KMS-11 (cell line): ENCODE results near the gene SEPSECS.

Experiments
- H2AFZ ChIP-seq: fragments of 200-600 bp; sonication (generic); 2 replicates; pipeline ENCODE4 v1.6.1; 2016; ENCODE audit warnings: antibody characterized with exemption, mixed run types, low read depth
- H3K27ac ChIP-seq: fragments of 200-600 bp; sonication (generic); 2 replicates; pipeline ENCODE4 v1.6.1; 2016; ENCODE audit warnings: mild to moderate bottlenecking, mixed run types
- H3K27me3 ChIP-seq: fragments of 200-600 bp; sonication (generic); 2 replicates; pipeline ENCODE4 v1.6.1; 2017; ENCODE audit warnings: mild to moderate bottlenecking, low read depth, mixed run types, moderate library complexity; ENCODE audit not compliant: insufficient read depth
- H3K36me3 ChIP-seq: fragments of 200-600 bp; sonication (generic); 2 replicates; pipeline ENCODE4 v1.6.1; 2017; ENCODE audit warnings: mild to moderate bottlenecking, mixed run types; ENCODE audit not compliant: insufficient read depth
- H3K4me1 ChIP-seq: fragments of 200-600 bp; sonication (generic); 2 replicates; pipeline ENCODE4 v1.6.1; 2016; ENCODE audit warnings: mild to moderate bottlenecking, low read depth, mixed run types; ENCODE audit not compliant: poor library complexity, severe bottlenecking
- H3K4me2 ChIP-seq: fragments of 200-600 bp; sonication (generic); 2 replicates; pipeline ENCODE4 v1.7.0; 2016; ENCODE audit warnings: mild to moderate bottlenecking, mixed run types
- H3K4me3 ChIP-seq: fragments of 200-600 bp; sonication (generic); IDR thresholded peaks from 2 replicates; pipeline ENCODE4 v1.6.1; 2017; ENCODE audit warnings: low read depth, low read length, mixed read lengths; ENCODE audit not compliant: insufficient read depth
- H3K79me2 ChIP-seq: fragments of 200-600 bp; sonication (generic); 2 replicates; pipeline ENCODE4 v1.6.1; 2016; ENCODE audit warnings: low read depth, mixed run types; ENCODE audit not compliant: insufficient read depth
- H3K9ac ChIP-seq: fragments of 200-600 bp; sonication (generic); 2 replicates; pipeline ENCODE4 v1.6.1; 2016; ENCODE audit warnings: mild to moderate bottlenecking, mixed run types
- H4K20me1 ChIP-seq: fragments of 200-600 bp; sonication (generic); 2 replicates; pipeline ENCODE4 v1.6.1; 2016; ENCODE audit warnings: mild to moderate bottlenecking, mixed run types; ENCODE audit not compliant: insufficient read depth
- TF ChIP-seq, protein P1 (sequence below): fragments of 200-600 bp; sonication (generic); conservative IDR thresholded peaks from 2 replicates; pipeline ENCODE4 v1.6.1; 2017; ENCODE audit warnings: low read depth, mild to moderate bottlenecking, antibody characterized with exemption, low read length, moderate library complexity, mixed read lengths

The SEPSECS gene

DNA sequence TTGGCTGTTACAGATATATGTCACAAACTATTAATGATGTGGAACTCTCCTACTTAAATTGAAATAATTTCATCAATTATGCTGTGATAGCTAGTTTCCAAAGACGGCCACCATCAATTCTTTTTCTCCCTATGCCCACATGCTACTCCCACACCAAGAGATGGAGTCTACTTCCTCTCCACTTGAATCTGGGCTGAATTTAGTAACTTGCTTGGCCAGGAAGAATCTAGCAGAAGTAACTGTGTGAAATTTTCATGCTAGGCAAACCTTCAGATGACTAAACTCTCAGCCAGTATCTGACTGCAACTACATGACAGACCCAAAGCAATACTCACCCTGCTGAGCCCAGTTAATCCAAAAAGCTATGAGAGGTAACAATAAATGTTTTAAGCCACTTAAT is 3.2 kb downstream of the SEPSECS start:
- H3K9ac ChIP-seq: no peak overlapping the region
- no peaks in the 10 kb centered on the region for H3K36me3 ChIP-seq
- peaks cover 13% of the 10 kb centered on the region for H3K4me1 ChIP-seq
- no peaks in the 10 kb centered on the region for H4K20me1 ChIP-seq
- no peak overlapping the region for H3K27ac ChIP-seq
- no peak overlapping the region for H2AFZ ChIP-seq
- no peaks in the 10 kb centered on the region for H3K27me3 ChIP-seq
- no peak overlapping the region for H3K4me2 ChIP-seq
- no peak overlapping the region for H3K4me3 ChIP-seq
- TF ChIP-seq, protein P1, sequence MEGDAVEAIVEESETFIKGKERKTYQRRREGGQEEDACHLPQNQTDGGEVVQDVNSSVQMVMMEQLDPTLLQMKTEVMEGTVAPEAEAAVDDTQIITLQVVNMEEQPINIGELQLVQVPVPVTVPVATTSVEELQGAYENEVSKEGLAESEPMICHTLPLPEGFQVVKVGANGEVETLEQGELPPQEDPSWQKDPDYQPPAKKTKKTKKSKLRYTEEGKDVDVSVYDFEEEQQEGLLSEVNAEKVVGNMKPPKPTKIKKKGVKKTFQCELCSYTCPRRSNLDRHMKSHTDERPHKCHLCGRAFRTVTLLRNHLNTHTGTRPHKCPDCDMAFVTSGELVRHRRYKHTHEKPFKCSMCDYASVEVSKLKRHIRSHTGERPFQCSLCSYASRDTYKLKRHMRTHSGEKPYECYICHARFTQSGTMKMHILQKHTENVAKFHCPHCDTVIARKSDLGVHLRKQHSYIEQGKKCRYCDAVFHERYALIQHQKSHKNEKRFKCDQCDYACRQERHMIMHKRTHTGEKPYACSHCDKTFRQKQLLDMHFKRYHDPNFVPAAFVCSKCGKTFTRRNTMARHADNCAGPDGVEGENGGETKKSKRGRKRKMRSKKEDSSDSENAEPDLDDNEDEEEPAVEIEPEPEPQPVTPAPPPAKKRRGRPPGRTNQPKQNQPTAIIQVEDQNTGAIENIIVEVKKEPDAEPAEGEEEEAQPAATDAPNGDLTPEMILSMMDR: no peak
- no peaks in the 10 kb centered on the region for H3K79me2 ChIP-seq

DNA sequence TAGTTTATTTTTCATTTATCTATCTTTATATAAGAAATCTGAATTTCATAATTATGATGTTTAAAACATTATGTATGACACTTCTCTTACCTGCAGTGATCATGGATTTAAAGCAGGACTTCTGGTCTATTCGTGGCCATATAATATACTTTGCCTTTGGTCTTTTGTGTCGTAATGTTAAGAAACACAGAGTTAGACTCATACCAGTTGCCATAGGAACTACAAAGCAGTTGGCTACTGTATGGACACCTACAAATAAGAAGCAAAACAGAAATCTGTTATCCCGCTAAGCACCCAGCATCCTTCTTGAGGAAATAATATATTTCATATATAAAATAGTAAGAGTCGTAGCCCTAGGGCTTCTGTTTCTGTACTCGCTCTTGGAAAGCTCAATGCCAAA is 4.3 kb downstream of the SEPSECS start:
- H3K4me1 ChIP-seq: peaks cover 5% of the 10 kb centered on the region
- no peaks in the 10 kb centered on the region for H3K36me3 ChIP-seq

DNA sequence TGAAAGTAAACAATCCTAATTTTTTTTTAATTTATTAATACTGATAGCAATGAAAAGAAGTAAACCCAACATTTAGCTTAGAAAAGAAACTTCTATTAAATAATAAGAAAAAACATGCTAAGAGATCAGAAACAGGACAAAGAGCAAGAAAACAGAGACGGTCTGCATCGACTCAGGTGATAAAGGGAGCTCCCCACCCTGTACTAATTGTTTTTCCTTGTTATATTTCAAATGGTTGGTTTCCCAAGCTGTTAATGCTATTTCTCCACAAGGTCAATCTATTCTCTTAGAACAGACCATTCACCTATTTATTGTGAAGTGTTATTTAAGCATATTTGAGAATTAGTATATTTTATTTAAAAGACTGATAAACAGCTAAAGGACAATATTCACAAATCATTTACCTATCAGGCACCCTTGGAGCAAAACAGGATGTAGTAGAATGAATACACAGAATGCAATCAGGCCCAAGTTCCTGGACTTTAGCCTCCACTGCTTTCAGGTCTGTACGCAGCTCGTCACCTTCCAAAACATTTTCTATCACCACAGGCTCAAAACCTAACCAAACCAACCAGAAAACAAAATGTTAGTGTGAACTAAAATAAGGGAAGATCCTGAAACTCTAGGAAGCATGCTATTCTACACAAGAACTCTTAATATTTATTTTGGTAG is 5.5 kb downstream of the SEPSECS start:
- Histone ChIP-seq H3K4me1 (peaks cover 5% of the 10 kb centered on the region), H3K9ac (no peak overlapping the region), H3K4me2 (no peak overlapping the region), H3K79me2 (no peaks in the 10 kb centered on the region), H3K36me3 (no peaks in the 10 kb centered on the region), H2AFZ (no peak overlapping the region), H3K27ac (no peak overlapping the region), H3K4me3 (no peak overlapping the region), H4K20me1 (no peaks in the 10 kb centered on the region), H3K27me3 (no peaks in the 10 kb centered on the region)
- TF ChIP-seq, protein P1: no peak

More for the DNA sequence above, 4.3 kb downstream of the SEPSECS start:
- H3K9ac ChIP-seq: no peak overlapping the region
- no peak overlapping the region for H2AFZ ChIP-seq
- no peaks in the 10 kb centered on the region for H3K27me3 ChIP-seq
- no peak overlapping the region for H3K4me3 ChIP-seq
- H3K4me2 ChIP-seq: no peak overlapping the region
- H3K27ac ChIP-seq: no peak overlapping the region
- no peaks in the 10 kb centered on the region for H3K79me2 ChIP-seq
- TF ChIP-seq, protein P1: no peak
- no peaks in the 10 kb centered on the region for H4K20me1 ChIP-seq

DNA sequence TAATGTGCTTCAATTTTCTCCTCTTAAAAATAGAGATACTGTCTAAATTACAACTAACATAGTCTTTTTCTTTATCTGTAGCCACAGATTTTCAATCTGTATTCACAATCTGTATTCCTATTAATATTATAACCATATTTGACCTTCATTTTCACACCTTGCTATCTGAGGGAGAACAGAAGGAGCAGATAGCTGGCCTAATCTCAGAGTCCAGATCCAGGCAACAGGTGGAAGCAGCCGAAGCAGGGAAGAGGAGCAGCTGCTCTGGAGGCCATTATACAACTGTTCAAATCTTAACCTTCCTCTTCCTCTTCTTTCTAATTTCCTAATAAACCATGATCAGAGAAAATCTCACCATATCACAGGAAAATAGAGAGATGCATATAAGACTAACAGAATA is 14.2 kb downstream of the SEPSECS start:
- Histone ChIP-seq H3K9ac (no peak overlapping the region), H3K36me3 (no peaks in the 10 kb centered on the region), H2AFZ (no peak overlapping the region), H3K27ac (no peak overlapping the region), H3K4me3 (no peak overlapping the region), H3K79me2 (no peaks in the 10 kb centered on the region), H3K4me2 (no peak overlapping the region), H3K27me3 (no peaks in the 10 kb centered on the region), H3K4me1 (no peaks in the 10 kb centered on the region), H4K20me1 (no peaks in the 10 kb centered on the region)
- TF ChIP-seq, protein P1: no peak
